AG08396 (cell line): ENCODE data around the gene OR2K2.
A peak's percentile ranks its signal among the peaks of the same experiment; 100 is the strongest.
"Not testable (repeated sequence)": the region's sequence is repeated elsewhere in the genome, so short reads cannot be mapped to it uniquely, and the experiment has no call there.

Source experiments
- DNase-seq: peaks from one replicate; pipeline ENCODE4 v3.0.0; 2012; ENCODE audit warnings: low spot score, mixed read lengths

The OR2K2 gene, protein sequence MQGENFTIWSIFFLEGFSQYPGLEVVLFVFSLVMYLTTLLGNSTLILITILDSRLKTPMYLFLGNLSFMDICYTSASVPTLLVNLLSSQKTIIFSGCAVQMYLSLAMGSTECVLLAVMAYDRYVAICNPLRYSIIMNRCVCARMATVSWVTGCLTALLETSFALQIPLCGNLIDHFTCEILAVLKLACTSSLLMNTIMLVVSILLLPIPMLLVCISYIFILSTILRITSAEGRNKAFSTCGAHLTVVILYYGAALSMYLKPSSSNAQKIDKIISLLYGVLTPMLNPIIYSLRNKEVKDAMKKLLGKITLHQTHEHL

GRCh38 chr9:111330124-111330523, at the start of gene OR2K2:
TSS of gene OR2K2 (minus strand) at chr9:111330224. CDS start at chr9:111328433, 1,791 bp downstream.
- DNase-seq = no peak

- DNase-seq = no peak
These were observed 46.0 kb upstream of the OR2K2 start for GRCh38 chr9:111375817-111376564.

GRCh38 chr9:111375062-111375461, 45.0 kb upstream of the OR2K2 start:
- no peak for DNase-seq

- DNase-seq = no peak
These were observed 42.3 kb upstream of the OR2K2 start for GRCh38 chr9:111372297-111372696.

DNA sequence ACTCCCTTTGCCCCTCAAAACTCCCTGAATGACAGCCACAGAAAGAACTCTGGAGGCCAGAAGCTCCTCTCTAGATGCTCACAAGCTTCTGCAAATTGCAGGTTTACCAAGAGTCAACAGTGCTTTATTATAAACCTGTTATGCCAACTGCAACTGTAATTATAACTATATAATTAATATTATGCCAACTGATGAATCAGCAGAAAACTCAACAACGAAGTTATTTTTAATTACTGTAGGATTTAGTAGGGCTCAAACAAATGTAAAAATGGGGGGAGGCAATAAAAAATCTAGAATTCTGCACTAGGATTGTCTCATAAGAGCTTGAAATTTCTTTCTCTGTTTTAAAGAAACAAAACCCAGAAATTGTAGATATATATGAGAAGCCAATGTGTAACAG, 37.0 kb upstream of the OR2K2 start:
- DNase-seq = no peak

GRCh38 chr9:111362526-111362925, 32.5 kb upstream of the OR2K2 start:
- DNase-seq = no peak

- no peak for DNase-seq
These were observed 30.9 kb upstream of the OR2K2 start for GRCh38 chr9:111360881-111361280.

DNA sequence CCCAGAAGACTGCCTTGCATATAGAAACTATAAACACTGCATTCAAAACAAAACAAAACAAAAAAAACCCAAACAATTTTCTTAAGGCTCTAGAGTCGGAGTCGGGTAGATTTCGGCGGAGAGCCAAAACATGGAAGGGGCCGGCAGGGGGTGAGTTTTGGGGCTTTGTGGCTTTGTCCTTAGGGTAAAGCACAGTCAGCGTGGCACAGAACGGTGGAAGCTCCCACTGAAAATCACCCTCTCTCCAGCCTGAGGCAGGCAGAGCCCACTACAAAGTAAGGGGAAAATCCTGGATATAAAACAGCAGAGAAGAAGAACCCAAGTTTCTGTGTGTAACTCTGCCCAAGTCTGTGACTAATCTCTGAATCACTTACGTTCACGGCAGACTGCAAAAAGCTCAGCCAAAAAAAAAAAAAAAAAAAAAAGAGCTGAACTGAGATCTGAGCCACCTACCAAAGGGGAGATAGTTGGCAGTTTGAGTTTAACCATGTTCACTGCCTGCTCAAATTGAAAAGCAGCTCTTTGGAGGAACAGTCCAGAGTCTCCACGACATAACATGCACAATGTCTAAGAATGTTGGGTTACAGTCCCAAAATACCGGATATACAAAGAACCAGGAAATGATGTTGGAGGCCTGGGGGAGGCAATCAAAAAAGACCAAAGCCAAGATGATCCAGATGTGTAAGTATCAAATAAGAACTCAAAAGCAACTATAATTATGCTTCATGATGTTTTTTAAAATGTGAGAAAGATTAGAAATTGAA, 26.6 kb upstream of the OR2K2 start:
- DNase-seq = peak; percentile 79

DNA sequence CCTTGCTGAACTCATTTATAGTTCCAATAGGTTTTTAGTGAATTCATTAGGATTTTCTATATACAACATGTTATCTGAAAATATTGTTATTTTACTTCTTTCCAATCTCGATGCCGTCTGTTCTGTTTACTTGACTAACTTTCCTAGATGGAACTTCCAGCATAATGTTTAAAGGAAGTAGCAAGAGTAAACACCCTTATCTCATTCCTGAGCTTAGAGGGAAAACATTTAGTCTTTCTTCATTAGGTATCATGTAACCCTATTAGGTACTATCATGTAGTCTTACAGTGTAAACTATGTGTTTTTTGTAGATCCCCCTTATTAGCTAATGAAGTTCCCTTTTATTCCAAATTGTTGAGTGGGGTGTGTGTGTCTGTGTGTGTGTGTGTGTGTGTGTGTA, 22.5 kb upstream of the OR2K2 start:
- DNase-seq = no peak

DNA sequence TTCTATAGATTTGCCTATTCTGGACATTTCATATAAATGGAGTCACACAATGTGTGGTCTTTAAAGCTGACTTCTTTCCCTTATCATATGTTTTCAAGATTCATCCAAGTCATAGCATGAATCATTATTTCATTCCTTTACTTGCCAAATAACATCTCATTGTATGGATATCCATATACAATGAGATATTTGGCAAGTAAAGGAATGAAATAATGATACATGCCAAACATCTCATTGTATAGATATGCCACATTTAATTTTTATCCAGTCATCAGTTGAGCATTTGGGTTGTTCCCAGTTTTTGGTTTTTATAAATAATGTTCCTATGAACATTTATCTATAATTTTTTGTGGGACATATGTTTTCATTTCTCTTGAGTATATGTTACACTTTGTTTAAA, 20.5 kb upstream of the OR2K2 start:
- DNase-seq = no peak

GRCh38 chr9:111349766-111350165, 19.7 kb upstream of the OR2K2 start:
- DNase-seq = no peak

- DNase-seq = no peak
These were observed 18.8 kb upstream of the OR2K2 start for GRCh38 chr9:111348821-111349271.

DNA sequence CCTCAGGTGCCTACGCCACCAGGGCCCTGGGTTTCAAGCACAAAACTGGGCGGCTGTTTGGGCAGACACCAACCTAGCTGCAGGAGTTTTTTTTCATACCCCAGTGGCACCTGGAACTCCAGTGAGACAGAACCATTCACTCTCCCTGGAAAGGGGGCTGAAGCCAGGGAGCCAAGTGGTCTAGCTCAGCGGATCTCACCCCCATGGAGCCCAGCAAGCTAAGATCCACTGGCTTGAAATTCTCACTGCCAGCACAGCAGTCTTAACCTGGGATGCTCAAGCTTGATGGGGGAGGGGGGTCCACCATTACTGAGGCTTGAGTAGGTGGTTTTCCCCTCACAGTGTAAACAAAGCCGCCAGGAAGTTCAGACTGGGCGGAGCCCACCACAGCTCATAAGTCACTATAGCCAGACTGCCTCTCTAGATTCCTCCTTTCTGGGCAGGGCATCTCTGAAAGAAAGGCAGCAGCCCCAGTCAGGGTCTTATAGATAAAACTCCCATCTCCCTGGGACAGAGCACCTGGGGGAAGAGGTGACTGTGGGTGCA, 4.4 kb upstream of the OR2K2 start:
- DNase-seq = not testable (repeated sequence)

DNA sequence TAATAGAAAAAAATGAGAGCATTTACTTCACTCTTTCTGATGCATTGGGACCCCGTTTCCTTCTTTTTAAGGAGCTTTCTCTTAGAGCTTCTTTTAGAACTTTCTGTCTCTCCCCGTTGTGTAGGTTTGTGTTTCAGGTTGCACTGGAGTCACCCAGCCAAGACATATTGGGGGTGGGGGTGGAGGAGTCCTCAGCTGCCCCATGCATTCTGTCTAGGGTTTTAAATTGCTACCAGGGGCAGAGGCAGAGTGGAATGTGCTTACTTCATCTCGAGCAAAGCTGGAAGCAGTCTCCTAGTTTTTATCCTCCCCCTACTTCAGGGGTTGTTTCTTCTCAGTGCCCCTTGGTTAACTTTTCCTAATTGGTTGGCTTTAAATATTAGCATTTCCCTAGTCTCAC, 9.4 kb downstream of the OR2K2 start:
- DNase-seq = no peak

DNA sequence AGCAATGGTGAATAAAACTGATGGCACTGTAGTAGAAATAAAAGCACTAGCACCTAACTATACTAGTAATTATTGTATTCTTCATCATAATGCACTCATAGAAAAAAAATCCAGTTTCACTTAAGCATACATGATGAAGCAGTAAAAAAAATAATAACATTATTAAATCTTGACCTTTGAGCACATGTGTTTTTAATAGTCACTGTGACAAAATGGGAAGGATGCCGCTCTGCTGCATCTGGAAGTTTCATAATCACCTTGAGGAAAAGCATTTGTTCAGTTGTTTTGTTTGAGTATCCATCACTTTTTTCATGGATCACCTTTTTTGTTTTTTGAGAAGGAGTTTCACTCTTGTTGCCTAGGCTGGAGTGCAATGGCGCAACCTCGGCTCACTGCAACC, 13.2 kb downstream of the OR2K2 start:
- no peak for DNase-seq

DNA sequence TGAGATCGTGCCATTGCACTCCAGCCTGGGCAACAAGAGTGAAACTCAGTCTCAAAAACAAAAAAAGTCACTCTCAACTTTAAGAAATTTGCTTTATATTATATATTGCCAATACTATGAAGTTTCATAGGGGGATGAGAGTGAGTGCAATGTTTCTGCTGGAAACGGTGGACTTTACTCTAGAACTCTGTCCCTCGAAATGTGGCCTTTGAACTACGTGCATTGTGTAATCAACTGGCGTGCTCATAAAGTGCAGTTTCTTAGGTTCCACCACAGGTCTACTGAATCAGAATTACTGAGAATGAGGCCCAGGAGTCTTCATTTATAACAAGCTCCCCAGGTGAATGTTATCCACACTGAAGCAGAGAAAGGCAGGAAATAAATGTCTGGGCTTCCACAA, 24.1 kb downstream of the OR2K2 start:
- DNase-seq = no peak

DNA sequence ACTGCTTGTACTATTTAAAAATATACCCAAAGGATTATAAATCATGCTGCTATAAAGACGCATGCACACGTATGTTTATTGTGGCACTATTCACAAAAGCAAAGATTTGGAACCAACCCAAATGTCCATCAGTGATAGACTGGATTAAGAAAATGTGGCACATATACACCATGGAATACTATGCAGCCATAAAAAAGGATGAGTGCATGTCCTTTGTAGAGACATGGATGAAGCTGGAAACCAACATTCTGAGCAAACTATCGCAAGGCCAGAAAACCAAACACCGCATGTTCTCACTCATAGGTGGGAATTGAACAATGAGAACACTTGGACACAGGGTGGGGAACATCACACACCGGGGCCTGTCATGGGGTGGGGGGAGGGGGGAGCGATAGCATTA, 26.0 kb downstream of the OR2K2 start:
- DNase-seq = not testable (repeated sequence)

DNA sequence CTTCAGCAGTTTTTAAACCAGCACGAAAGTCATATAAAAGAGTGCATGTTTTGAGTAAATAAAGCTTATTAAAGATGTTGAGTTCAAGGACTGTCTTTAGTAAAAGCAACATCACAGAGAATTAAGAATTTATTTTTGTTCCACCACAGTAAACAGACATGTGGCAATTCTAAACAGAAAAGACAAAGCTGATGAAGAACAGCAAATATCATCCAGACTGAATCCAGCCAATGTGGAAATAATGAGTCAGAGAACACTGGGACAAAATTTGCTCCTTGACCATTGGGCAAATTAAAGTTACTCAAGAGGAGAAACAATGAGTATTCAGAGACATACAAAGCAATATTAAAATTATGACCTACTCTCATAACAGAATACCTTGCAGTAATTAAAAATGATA, 28.8 kb downstream of the OR2K2 start:
- DNase-seq = peak; percentile 28

DNA sequence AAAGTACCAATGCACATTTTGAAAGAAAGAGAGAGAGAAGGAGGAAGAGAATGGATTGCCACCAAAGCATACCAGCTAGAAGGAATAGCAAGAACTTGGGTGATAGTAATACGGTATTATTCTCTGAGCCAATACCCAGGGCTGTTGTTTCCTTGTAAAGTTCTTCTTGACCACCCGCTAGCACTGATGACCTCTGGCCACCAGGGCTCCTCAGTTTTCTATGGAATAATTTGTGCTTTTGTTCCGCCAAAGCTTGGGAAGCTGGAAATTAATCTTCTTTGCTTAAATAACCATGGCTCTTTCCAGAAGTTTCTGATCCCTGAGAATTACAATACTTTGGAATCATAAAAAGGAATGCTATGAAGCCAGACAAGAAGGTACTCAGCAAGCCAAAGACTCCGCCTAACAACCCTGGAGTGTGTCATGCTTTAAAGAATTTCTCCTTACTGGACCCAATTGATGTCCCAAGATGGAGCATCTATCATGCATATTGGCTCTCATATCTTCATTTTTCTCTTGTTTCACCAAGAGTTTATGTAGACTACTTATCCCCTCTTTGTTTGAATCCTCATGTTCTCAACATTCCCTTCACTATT, 29.8 kb downstream of the OR2K2 start:
- DNase-seq = no peak

DNA sequence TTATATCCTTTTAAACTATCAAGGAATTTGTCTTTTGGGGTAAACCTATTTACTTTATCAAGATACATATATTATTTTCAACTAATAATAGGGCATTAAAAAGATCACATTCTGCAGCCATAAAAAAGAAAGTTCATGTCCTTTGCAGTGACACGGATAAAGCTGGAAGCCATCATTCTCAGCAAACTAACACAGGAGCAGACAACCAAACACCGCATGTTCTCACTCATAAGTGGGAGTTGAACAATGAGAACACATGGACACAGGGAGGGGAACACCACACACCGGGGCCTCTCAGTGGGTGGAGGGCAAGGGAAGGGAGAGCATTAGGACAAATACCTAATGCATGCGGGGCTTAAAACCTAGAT, 30.4 kb downstream of the OR2K2 start:
- not testable (repeated sequence) for DNase-seq

DNA sequence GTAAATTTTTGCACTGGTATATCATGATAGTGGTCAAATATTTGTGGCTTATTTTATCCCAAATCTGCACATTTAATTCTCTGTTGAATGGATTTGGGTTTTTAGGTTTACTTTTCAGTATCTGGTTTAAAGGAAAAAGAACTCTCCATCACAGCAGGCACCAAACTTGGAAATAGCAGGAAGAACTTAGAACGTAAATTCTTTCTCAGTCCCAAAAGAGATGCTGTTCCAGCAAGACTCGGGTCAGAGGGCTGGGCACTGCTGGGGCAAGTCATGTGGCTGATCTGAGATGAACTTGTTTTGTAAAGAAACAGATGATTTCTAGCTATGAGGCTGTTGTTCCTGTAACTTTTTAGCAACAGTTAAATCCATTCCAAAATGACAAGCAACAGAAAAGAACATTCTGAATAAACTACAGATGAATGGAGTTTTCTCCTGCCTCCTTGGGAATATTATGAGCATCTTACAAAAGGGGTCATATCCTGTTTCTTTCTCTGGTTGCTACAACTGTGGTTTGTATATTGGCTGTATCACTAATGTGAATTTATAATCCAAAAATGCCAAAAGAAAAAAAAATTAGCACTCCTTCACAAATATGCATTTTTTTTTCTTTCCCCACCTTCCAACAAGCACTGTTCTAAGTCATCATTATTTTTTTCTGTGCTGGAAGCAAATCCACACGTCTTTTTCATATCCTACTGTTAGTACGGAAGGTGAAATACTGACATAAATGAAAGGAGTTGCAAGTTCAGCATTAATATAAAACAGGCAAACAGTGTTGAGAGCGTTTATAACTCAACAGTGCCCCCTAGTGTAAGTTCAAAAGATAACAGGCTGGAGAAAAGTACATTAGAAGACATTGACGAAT, 31.1 kb downstream of the OR2K2 start:
- peak; percentile 22 for DNase-seq
